Activated naive CD4-positive, alpha-beta T cell (primary cell): Measurements from ENCODE around the gene TRIO.

Experiments used
- DNase-seq, 4 experiments: peaks; one replicate each; lab custom pipeline; 2025; lab: John Stamatoyannopoulos, UW

The TRIO gene

GRCh38 chr5:14245132-14245925 is 102.2 kb downstream of the TRIO start:
- DNase-seq: no peak

- DNase-seq: no peak
These were observed 103.4 kb downstream of the TRIO start for GRCh38 chr5:14246350-14247053.

- DNase-seq: no peak
These were observed 103.9 kb downstream of the TRIO start for GRCh38 chr5:14247054-14247386.

- no peak for DNase-seq
These were observed 106.3 kb downstream of the TRIO start for GRCh38 chr5:14249258-14250082.

GRCh38 chr5:14250084-14250695 is 107.0 kb downstream of the TRIO start:
- DNase-seq: no peak

GRCh38 chr5:14250748-14251701 is 107.9 kb downstream of the TRIO start:
- no peak for DNase-seq

- no peak for DNase-seq
These were observed 108.6 kb downstream of the TRIO start for GRCh38 chr5:14251733-14252132.

- DNase-seq: no peak
These were observed 109.7 kb downstream of the TRIO start for GRCh38 chr5:14252793-14253192.

- DNase-seq: no peak
These were observed 111.5 kb downstream of the TRIO start for GRCh38 chr5:14254686-14255085.

GRCh38 chr5:14256026-14256690 is 113.0 kb downstream of the TRIO start:
- DNase-seq: no peak

GRCh38 chr5:14256756-14257393 is 113.7 kb downstream of the TRIO start:
- no peak for DNase-seq

- no peak for DNase-seq
These were observed 114.9 kb downstream of the TRIO start for GRCh38 chr5:14257995-14258403.

GRCh38 chr5:14258840-14259239 is 115.7 kb downstream of the TRIO start:
- no peak for DNase-seq

- DNase-seq: no peak
These were observed 117.5 kb downstream of the TRIO start for GRCh38 chr5:14260637-14261036.

GRCh38 chr5:14261235-14261634 is 118.1 kb downstream of the TRIO start:
- DNase-seq: no peak

- no peak for DNase-seq
These were observed 118.9 kb downstream of the TRIO start for GRCh38 chr5:14261856-14262611.

- DNase-seq: no peak
These were observed 120.0 kb downstream of the TRIO start for GRCh38 chr5:14263113-14263512.

GRCh38 chr5:14263699-14264098 is 120.6 kb downstream of the TRIO start:
- no peak for DNase-seq

GRCh38 chr5:14264605-14265316 is 121.6 kb downstream of the TRIO start:
- peak; percentile 14 to 62 (median 30) for DNase-seq
